Endometrium (tissue), 2 donors: ENCODE data around the gene FAT1.
"Not testable (repeated sequence)": the region's sequence is repeated elsewhere in the genome, so short reads cannot be mapped to it uniquely, and the experiment has no call there.

Experiments used
- FAIRE-seq: peaks from 2 replicates; lab custom pipeline; 2012; peaks lifted over from hg19 to GRCh38; lab: Jason Lieb, UNC
- donor health status: control.
- donor health status: control.

FAT1 gene

DNA sequence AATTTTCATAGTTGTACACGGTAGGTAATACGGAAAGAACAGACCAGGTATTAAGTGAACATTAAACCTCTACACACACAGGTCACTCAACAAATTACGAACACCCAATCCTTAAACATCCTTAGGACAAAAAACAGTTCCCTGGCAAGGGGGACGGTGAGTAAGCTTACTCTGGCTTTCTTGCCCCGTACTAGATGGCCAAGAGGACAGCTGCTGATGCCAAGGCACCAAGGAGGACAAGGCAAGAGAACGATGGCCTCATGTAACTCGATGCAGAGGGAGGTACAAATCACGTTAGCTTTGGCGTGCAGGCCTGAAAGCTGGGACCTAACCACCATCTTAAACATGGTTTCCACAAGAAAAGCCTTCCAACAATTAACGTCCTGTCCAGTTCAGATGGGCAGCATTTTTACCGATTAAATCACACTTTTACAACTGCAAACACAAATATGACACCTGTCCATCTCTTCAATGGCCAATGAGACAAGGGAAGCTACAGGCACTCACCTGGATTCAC lies 23.7 kb downstream of the FAT1 start:
- FAIRE-seq = no peak

- FAIRE-seq = no peak
Measured at GRCh38 chr4:186699298-186699697, 24.4 kb downstream of the FAT1 start.

GRCh38 chr4:186698525-186698924 lies 25.1 kb downstream of the FAT1 start:
- FAIRE-seq = no peak

DNA sequence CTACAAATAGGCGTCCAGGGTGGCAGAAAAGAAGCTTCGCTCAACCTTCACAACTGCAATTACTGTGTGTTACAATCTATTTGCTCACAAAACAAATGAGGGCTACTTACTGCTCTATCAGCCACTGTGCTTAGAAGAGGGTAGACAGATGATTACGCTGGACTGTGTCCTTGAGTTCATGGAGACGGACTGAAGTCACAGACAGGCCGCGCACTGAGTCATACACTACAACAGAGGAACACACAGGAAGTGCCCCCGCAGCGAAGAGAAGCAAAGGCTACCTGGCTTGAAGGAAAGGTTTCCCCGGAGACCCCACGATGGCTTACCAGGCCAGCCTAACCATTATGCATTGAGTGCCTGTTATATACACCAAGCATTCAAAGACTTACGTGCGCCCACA lies 25.6 kb downstream of the FAT1 start:
- FAIRE-seq = no peak

DNA sequence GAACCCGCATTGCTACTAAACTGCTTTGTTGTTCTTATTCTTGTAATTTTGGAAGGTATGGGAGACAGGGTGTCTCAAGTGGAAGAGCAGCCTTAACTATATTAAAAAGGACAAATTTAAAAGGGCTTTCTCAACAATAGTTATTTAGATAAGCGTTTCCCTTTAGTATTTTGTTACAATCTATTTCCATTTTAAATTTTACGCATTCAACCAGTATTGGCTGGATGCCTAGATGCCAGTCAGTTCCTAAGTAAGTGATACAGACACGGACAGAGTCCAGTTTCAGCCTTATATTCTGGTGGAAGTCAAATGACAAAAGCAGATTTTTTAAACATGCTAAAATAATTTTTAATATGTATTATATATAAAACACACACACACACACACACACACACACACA lies 28.3 kb downstream of the FAT1 start:
- no peak for FAIRE-seq

DNA sequence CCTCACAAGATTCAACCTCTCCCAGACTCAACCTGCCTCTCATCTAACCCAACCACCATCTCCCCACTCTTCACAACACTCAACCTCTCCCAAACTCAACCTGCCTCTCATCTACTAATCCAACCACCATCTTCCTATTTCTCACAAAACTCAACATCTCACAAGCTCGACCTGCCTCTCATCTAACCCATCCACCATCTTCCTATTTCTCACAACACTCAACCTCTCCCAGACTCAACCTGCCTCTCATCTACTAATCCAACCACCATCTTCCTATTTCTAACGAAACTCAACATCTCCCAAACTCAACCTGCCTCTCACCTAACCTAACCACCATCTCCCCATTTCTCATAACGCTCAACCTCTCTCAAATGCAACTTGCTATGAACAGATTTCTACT lies 29.8 kb downstream of the FAT1 start:
- FAIRE-seq = no peak

DNA sequence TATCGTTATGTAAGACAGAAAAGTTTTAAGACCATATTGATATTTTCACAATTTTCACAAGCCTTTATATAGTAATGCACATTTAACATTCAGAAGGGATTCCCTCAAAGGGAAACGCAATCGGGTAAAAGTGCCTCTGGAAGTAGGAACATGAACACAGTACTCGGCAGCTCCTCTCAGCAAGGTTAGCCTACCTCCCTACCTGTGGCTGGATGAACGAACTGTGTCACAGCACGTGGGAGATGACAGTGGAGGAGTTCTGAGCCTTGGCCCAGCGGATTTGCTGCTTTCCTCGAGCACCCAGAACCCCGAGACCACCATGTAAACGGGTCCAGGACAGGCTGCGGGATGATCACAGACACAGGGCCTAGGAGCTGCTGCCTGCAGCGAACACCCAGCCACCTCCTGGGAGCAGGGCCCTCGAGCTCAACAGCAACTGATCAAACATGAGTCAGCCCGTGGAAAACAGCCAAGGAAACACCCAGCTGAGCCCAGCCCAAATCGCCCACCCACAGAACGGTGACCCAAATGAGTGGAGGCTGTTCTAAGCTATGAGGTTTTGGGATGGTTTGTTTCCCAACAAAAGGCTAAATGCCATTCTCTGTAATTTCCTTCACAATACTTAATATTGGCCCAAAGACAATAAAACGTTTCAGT lies 30.4 kb downstream of the FAT1 start:
- FAIRE-seq = no peak

- no peak for FAIRE-seq
Measured at GRCh38 chr4:186691396-186691795, 32.3 kb downstream of the FAT1 start.

DNA sequence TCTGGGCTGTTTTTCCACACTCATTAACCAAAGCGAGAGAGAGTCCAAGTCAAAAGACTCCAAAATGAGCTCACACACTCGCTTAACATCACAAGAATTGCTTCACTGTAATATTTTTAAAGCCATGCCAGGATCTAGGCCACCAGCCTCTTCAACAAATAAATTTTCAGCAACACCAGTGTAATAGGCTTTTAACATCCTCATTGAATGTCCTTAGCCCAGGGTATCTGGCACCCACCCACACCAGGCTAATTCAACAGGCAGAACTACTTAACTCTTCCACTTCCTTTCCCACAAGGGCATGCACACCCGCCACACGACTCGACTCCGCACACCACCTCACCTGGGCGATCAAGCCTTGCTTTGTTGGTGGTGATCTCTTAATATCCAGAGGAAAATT lies 34.2 kb downstream of the FAT1 start:
- FAIRE-seq = no peak

GRCh38 chr4:186688150-186688943 lies 35.3 kb downstream of the FAT1 start:
- FAIRE-seq = no peak

GRCh38 chr4:186687265-186687664 lies 36.4 kb downstream of the FAT1 start:
- FAIRE-seq = no peak

GRCh38 chr4:186685767-186686183 lies 37.9 kb downstream of the FAT1 start:
- FAIRE-seq = no peak

GRCh38 chr4:186684889-186685309 lies 38.8 kb downstream of the FAT1 start:
- FAIRE-seq = no peak

GRCh38 chr4:186684220-186684619 lies 39.4 kb downstream of the FAT1 start:
- FAIRE-seq = no peak

DNA sequence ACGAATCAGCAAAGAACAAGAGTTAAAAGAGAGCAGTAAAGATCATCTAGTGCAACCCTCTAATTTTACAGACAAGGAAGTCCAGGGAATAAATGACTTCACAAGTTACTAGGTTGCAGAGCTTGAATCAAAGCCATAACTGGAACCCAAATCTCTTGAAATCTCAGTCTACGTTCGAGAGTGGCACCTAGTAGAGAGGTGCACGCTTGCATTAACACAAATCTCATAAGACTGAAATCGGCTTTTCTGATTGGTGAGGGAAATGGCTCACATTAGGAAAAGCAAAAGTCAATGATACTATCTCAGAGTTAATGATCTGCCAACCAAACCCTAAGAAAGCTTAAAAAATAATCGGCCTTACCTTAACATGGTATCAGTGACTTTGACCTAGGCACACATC lies 43.0 kb downstream of the FAT1 start:
- FAIRE-seq = no peak

GRCh38 chr4:186676531-186677161 lies 47.0 kb downstream of the FAT1 start:
- no peak for FAIRE-seq

- FAIRE-seq = no peak
Measured at GRCh38 chr4:186669735-186670134, 53.9 kb downstream of the FAT1 start.

DNA sequence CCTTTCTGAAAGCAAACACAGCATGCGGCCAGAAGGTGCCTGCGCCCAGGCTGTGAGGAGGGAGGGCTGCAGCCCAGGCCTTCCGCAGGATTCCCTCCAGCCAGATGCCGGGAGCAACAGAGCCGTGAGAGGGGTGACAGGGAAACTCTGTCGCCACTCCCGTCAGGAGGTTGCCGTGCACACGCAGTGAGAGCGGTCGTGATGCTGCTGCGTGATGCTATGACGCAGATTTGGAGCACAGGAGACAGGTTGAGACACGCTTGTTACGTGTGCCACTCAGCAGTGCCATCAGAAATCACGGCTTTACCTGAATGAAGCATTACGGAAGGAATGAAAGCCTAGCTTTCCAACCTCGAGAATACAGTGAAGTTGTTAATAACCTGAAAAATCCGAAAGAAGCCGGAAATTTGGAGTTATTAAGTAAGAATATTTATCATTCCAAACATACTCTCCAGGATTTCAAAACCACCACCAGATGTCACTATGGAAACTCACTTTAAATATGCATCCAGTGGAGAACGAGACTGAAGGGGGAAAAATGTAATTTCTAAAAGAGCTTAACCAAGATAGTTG lies 54.4 kb downstream of the FAT1 start:
- peak; percentile 93 for FAIRE-seq

DNA sequence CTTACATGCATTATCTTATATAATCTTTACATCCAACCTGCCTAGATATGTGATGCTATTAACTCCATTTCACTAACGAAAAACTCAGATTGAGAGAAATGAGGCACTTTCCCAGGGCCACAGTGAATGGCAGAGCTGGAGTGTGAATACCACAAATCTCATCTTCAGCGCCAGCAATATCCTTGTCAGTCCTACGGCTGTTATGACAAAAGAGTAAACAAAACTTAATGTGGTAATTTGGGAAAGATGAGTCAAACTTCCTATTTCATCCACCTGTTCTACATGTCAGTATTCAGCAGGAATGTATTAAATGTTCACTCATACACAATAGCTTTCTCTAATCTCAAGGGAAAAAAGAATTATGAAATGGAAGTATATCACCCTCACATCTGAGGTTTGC lies 56.9 kb downstream of the FAT1 start:
- no peak for FAIRE-seq

DNA sequence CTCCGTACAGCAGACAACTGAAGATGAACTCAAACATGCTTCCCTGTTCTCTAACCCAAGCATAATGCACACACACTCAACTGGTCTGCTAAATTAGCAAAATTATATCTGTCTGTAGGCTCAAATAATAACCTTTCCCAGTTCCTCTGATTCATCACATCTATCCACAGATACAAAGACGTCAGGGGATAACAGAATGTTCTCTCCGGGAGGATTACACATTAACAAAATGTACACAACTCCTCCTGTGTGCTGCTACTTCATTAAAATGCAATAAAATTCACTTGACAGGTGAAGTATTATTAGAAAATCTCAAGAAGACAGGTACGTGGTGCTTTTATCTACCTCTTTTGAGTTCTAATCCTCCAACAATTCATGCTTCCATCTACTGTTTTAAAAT lies 57.4 kb downstream of the FAT1 start:
- no peak for FAIRE-seq

GRCh38 chr4:186660403-186660802 lies 63.3 kb downstream of the FAT1 start:
- no peak for FAIRE-seq

- FAIRE-seq = no peak
Measured at GRCh38 chr4:186659935-186660334, 63.7 kb downstream of the FAT1 start.

DNA sequence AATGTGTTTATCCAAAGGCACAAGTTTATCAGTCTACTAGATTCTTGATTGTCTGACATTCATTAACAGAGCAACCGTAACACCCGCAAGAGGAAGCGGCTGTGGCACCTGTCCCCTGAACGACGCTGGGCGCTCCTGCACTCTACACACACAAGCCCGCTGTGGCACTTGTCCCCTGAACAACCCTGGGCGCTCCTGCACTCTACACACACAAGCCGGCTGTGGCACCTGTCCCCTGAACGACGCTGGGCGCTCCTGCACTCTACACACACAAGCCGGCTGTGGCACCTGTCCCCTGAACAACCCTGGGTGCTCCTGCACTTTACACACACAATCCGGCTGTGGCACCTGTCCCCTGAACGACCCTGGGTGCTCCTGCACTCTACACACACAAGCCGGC lies 64.2 kb downstream of the FAT1 start:
- FAIRE-seq = not testable (repeated sequence)
